ENCODE measurements around the gene DPH3. TPM values are rescaled to one million over a fixed set of nuclear protein-coding genes. Genes with fewer than 3 reads are reported as not detected.

DPH3 gene
- total RNA-seq, 2 experiments from 2014 or later = 7.3 to 19.0 TPM

DNA sequence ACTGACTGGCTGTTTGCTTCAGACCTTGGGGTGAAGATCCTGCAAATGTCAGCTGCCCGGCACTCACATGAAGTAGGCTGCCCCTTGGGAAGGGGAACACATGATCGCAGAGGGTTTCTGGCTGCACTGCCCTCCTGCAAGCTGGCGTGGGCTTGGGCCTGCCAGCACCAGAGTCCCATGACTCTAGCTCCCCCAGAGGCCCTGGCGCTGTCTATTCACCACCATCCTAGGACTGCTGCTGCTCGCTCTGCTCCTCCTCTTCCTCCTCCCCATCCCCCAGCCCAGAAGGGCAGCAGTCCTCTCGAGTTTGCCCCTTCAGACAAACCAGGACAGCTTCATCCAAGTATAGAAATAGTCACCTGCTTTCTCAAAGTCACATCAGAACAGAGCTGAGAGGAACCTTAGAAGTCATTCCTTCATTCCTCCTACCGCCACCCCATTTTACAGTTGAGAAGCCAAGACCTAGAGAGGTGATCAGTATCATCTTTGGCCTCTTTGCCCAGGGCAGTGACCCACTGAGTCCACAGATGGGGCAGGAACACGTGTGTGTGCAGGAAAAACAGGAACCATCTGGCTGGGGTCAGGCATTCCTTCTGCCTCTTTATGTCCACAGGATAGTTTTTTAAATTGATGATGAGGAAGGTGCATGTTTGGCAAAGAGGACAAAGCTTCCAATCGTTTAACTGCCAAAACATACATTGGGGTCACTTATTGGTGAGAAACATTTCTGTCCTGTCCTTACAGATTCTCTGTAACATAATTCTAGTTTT, 13.2 kb downstream of the DPH3 start:
- H3K36me3 ChIP-seq (ENCODE audit: insufficient read depth, low read length) = no peaks in the 10 kb centered on the region
- H3K9me2 ChIP-seq (ENCODE audit: insufficient read depth, low read length) = no peaks in the 10 kb centered on the region
- H4K20me1 ChIP-seq (ENCODE audit: insufficient read depth, low read length) = no peaks in the 10 kb centered on the region
- H3K27ac ChIP-seq (ENCODE audit: low read depth, low read length, poor library complexity, severe bottlenecking) = no peak overlapping the region
- no peak for TF ChIP-seq EZH2phosphoT487 (IDR thresholded peaks at IDR 0.05; ENCODE audit: borderline replicate concordance, low read depth, low read length)
- TF ChIP-seq, protein P1, sequence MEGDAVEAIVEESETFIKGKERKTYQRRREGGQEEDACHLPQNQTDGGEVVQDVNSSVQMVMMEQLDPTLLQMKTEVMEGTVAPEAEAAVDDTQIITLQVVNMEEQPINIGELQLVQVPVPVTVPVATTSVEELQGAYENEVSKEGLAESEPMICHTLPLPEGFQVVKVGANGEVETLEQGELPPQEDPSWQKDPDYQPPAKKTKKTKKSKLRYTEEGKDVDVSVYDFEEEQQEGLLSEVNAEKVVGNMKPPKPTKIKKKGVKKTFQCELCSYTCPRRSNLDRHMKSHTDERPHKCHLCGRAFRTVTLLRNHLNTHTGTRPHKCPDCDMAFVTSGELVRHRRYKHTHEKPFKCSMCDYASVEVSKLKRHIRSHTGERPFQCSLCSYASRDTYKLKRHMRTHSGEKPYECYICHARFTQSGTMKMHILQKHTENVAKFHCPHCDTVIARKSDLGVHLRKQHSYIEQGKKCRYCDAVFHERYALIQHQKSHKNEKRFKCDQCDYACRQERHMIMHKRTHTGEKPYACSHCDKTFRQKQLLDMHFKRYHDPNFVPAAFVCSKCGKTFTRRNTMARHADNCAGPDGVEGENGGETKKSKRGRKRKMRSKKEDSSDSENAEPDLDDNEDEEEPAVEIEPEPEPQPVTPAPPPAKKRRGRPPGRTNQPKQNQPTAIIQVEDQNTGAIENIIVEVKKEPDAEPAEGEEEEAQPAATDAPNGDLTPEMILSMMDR (conservative IDR thresholded peaks at IDR 0.05; ENCODE audit: low read length) = no peak
- H3K4me3 ChIP-seq (ENCODE audit: low read depth, low read length, poor library complexity, severe bottlenecking) = no peak overlapping the region
- H3K9me3 ChIP-seq (ENCODE audit: low read length) = no peaks in the 10 kb centered on the region
- H3K4me1 ChIP-seq (ENCODE audit: insufficient read depth, low read length, poor library complexity, severe bottlenecking) = peaks cover 6% of the 10 kb centered on the region
- BruUV-seq (replicated peaks) = no TSS peak
- POLR2A ChIA-PET = interaction anchor here (0.7 to 1.2 kb wide), 2 partner anchors 14 to 919 kb away, joined by 3 to 5 read pairs; partner anchors contain the start of gene OXNAD1
- H3K4me2 ChIP-seq (ENCODE audit: low read length) = no peak overlapping the region
- intact Hi-C loops (cut with micrococcal nuclease; ENCODE audit: unreplicated experiment) = no loop called here
- CTCF ChIA-PET (ENCODE audit: unreplicated experiment) = interaction anchor here (1.5 to 1.7 kb wide), 2 partner anchors 8 to 13 kb away, joined by 3 read pairs; partner anchors contain the start of gene DPH3
- no peak for DNase-seq (ENCODE audit: low spot score)
- H2AFZ ChIP-seq (ENCODE audit: low read length) = no peak overlapping the region
- H3K79me2 ChIP-seq (ENCODE audit: insufficient read depth, low read depth, low read length) = no peaks in the 10 kb centered on the region

DNA sequence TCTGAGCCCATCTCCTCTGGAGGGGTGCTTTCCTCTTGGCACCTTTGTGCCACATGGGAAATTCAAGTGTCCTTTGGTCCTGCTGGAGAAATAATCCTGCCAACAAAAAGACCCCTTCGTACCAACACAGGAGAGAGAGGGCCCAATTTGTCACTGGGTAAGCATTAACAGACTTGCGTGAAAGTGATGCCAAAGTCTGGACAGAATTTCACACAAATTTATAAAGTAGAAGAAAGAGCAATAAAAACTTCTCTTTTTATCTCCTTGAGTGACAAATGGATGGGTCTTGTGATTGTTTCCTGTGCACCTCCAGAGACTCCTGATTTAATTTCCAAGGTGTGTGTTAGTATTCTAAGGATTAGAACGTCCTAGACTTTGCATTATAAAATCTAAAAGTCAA, 14.9 kb downstream of the DPH3 start:
- Histone ChIP-seq H3K4me3 (ENCODE audit: low read depth, low read length, poor library complexity, severe bottlenecking) (no peak overlapping the region), H3K79me2 (ENCODE audit: insufficient read depth, low read depth, low read length) (no peaks in the 10 kb centered on the region), H3K9me2 (ENCODE audit: insufficient read depth, low read length) (no peaks in the 10 kb centered on the region), H3K27ac (ENCODE audit: low read depth, low read length, poor library complexity, severe bottlenecking) (no peak overlapping the region), H4K20me1 (ENCODE audit: insufficient read depth, low read length) (no peaks in the 10 kb centered on the region), H3K9me3 (ENCODE audit: low read length) (no peaks in the 10 kb centered on the region), H3K4me2 (ENCODE audit: low read length) (no peak overlapping the region), H3K4me1 (ENCODE audit: insufficient read depth, low read length, poor library complexity, severe bottlenecking) (peaks cover 6% of the 10 kb centered on the region), H3K36me3 (ENCODE audit: insufficient read depth, low read length) (no peaks in the 10 kb centered on the region), H2AFZ (ENCODE audit: low read length) (no peak overlapping the region)
- no peak for DNase-seq (ENCODE audit: low spot score)
- TF ChIP-seq, protein P1 (conservative IDR thresholded peaks at IDR 0.05; ENCODE audit: low read length) = no peak
- no peak for TF ChIP-seq EZH2phosphoT487 (IDR thresholded peaks at IDR 0.05; ENCODE audit: borderline replicate concordance, low read depth, low read length)
- POLR2A ChIA-PET = no interaction called here
- no TSS peak for BruUV-seq (replicated peaks)
- intact Hi-C loops (cut with micrococcal nuclease; ENCODE audit: unreplicated experiment) = loop anchor here (5.0 to 10.0 kb wide), 3 partner anchors 433 to 1045 kb away; partner anchors contain the start of gene CAPN7
- CTCF ChIA-PET (ENCODE audit: unreplicated experiment) = no interaction called here

DNA sequence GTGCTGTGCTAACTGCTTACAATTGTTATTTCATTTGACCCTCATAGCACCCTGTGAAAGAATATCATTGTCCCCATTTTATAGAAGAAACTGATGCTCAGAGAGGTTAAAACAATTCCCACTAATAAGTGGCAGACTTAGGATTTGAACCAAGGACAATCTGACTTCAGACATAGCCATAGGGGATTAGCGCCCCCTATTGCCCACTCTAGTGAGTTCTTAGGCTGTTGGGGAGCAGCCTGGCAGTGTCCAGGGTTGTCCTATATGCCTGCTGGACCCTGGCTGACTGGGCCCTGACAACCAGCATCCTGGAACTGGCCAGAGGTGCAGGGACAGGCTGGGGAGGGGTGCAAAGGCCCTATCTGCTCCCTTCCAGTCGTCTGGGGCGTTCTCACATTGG, 15.4 kb downstream of the DPH3 start:
- intact Hi-C loops (cut with micrococcal nuclease; ENCODE audit: unreplicated experiment) = loop anchor here (5.0 to 10.0 kb wide), 3 partner anchors 432 to 1045 kb away; partner anchors contain the start of gene CAPN7
- Histone ChIP-seq H3K4me3 (ENCODE audit: low read depth, low read length, poor library complexity, severe bottlenecking) (no peak overlapping the region), H3K27ac (ENCODE audit: low read depth, low read length, poor library complexity, severe bottlenecking) (no peak overlapping the region), H3K4me2 (ENCODE audit: low read length) (no peak overlapping the region), H2AFZ (ENCODE audit: low read length) (no peak overlapping the region), H3K36me3 (ENCODE audit: insufficient read depth, low read length) (no peaks in the 10 kb centered on the region), H3K9me3 (ENCODE audit: low read length) (no peaks in the 10 kb centered on the region), H3K79me2 (ENCODE audit: insufficient read depth, low read depth, low read length) (no peaks in the 10 kb centered on the region), H3K9me2 (ENCODE audit: insufficient read depth, low read length) (no peaks in the 10 kb centered on the region), H3K4me1 (ENCODE audit: insufficient read depth, low read length, poor library complexity, severe bottlenecking) (peaks cover 6% of the 10 kb centered on the region), H4K20me1 (ENCODE audit: insufficient read depth, low read length) (no peaks in the 10 kb centered on the region)
- BruUV-seq (replicated peaks) = no TSS peak
- DNase-seq (ENCODE audit: low spot score) = peak; percentile 48
- CTCF ChIA-PET (ENCODE audit: unreplicated experiment) = no interaction called here
- TF ChIP-seq, protein P1 (conservative IDR thresholded peaks at IDR 0.05; ENCODE audit: low read length) = peak; percentile 82
- no peak for TF ChIP-seq EZH2phosphoT487 (IDR thresholded peaks at IDR 0.05; ENCODE audit: borderline replicate concordance, low read depth, low read length)
- POLR2A ChIA-PET = no interaction called here

Measured in OCI-LY7 (cell line).